A549 treated with ZK216348 at 1 μM for 4 hours (cell line): ENCODE data around the gene MSMB. TPM values are rescaled to one million over a fixed set of nuclear protein-coding genes. Genes with fewer than 3 reads are reported as not detected.

ENCODE experiments used
- total RNA-seq: library from RNA; stranded (reverse); fragments of 200-300 nt; extraction: Qiagen RNA extraction; gene quantifications from 5 replicates; pipeline ENCODE4 v1.2.3, GENCODE V29; 2022; ENCODE audit warnings: low read depth

Gene MSMB
- total RNA-seq, result not detected in 5 replicates

DNA sequence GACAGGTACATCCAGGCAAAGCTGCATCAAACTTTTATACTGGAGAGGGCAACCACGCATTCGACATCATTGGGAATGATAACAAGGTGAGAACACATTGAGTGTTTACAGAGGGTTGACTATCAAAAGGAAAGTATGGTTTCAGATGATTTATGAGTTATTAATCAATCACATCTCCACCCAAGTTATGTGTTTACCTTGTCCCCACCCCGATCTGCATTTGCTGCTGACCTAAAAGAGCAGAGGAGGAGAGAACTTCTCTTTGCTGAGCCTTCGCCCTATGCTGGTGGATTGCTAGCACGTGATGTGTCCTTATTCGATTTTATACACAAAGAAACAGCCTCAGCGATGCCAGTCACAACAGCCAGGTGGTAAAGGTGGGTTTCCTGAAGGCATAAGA, at the start of gene MSMB:
Gene MSMB, minus strand, starts transcription at position 9 of the 400 bp plus-strand sequence. CDS start 32 bp downstream, outside the sequence.

DNA sequence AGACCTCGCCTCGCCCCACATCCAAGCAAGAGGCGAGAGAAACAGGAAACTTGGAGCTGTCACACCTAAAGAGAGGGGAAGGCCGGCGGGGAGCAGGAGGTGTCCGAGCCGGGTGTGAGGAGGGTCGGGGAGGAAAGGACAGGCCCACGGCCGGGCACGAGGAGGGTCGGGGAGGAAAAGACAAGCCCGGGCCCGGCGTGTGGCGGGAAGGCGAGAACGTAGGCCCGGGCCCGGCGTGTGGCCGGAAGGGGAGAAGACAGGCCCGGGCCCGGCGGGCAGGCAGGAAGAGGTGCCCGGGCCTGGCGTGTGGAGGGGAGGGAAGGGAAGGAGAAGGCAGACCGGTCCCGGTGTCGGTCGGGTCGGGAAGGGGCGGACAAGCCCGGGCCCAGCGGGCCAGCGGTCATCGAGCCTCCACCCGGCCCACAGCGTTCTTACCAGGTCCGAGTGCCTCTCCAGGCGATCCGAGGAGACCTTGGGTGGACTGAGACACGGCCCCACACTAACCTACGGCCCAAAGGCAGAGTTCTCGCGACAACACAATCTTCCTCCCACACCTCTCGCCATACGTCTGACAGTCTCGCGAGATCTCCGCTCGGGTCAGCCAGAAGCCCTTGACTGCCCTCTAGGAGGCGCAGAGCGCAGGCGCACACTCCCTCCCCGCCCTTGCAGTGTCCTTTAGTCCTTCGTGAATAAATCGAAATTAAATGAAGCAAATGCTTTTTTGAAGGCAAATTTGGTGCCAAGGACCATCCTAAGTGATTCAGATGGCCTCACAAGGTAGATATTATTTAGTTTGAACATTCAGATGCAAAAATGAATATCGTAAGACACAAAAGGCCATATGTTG, 15.8 kb downstream of the MSMB start, which contains the start of gene NCOA4:
Gene NCOA4, minus strand, starts transcription at position 533 of the 847 bp plus-strand sequence. CDS start 13,943 bp downstream, outside the sequence.

Other genes starting within 250 kb of the MSMB start
- gene AGAP4, start 198.8 kb downstream of the MSMB start, total RNA-seq, result 5.0 to 9.0 TPM (median 8.1 TPM) in 5 replicates
- 142 to 187 TPM (median 151 TPM) in 5 replicates for gene TIMM23, start 73.8 kb downstream of the MSMB start, total RNA-seq
- 80.9 to 107 TPM (median 89.1 TPM) in 5 replicates for gene NCOA4, start 15.6 kb downstream of the MSMB start, total RNA-seq
- 0.14 to 0.49 TPM (median 0.37 TPM) in 4 of 5 replicates, not detected in the other for gene ANTXRL, start 240.7 kb upstream of the MSMB start, total RNA-seq